NCI-H1417 treated with DMSO at 0.1 percent for 48 hours (cell line): ENCODE data around the gene PROM1.

Experiments
- DNase-seq: peaks from one replicate; lab custom pipeline; 2025; lab: John Stamatoyannopoulos, UW

The PROM1 gene

DNA sequence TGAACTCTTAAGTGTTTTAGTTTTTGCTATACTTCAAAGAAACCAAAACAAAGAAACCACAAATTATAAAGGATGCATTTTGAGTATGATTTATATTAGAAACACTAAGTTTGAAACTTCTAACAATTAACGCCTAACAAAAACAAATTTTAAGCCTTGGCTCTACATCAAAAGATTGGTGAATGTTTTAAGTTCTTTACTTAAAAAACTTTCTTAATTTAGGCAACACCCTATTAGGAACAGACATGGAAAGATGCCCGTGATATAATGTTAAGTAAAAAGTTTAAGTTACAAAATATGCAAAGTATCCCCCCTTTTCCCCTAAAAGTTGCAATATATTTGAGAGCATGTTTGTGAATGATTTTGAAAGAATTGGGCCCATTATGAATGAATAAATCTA, 21.2 kb downstream of the PROM1 start:
- no peak for DNase-seq

DNA sequence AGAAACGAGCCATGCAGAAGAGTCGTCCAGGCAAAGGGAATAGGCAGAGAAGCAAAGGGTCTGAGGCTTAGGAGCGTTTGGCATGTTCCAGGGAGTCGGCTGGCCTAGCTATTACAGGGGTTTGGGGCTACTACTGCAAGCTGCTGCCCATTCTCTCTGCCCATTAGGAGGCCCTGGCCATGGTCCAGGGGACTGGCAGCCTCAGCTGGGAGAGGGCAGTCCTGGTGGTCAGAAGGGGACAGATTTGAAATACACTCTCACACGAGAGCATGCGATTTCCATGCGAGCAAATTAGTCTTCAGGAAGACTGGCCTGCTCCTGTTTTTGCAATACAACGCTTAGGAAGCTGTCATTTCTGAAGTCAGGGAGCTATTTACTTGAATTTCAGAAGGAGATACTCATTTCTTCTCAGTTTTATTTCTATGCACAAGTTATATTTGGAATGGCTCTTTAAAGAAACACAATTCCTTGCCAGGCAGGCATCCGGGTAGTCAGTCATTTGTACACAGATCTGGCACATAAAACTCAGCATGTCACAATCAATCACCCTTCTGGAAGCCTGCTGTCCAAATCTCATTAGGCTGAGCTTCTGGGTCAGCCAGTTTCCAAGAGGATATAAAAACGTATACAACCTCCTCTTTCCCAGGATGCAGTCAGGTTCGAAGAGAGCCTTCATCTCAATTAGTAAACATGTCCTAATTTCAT, 27.0 kb downstream of the PROM1 start:
- peak; percentile 29 for DNase-seq

DNA sequence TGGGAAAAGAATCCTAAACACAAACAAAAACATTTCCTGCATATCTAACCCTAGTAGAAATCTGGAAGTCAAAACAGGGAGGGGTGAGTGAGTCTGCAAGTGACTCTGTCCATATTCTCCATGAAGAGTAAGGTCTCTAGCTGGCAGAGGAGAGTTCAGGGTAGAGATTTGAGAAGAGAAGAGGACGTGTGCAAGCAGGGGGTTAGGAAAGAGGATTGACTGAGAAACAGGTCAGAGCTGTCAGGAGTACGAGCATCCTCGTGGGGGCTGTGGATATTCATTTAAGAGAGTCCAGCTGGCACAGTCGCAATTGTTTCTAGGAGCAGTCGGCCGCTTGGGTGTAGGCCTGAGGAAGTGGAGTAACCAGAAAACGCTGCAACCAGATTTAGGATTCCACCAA, 27.9 kb downstream of the PROM1 start:
- no peak for DNase-seq

DNA sequence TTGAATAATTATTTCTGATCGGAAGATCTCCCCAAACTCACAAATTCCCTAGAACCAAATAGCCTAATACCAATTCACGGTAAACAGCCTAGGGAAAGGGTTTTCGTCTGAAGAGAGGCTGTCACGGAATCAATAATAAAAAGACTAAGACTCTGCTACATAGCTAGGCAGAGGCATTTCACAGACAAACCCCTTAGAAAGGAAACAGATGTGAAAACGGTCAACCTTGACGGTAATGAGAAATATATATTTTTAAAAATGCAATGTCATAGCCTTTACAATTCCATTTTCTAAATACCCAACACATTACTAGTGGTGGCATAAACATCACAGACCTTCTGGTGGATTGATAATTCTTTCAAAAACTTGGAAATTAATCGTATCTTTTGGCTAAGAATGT, 28.4 kb downstream of the PROM1 start:
- no peak for DNase-seq

DNA sequence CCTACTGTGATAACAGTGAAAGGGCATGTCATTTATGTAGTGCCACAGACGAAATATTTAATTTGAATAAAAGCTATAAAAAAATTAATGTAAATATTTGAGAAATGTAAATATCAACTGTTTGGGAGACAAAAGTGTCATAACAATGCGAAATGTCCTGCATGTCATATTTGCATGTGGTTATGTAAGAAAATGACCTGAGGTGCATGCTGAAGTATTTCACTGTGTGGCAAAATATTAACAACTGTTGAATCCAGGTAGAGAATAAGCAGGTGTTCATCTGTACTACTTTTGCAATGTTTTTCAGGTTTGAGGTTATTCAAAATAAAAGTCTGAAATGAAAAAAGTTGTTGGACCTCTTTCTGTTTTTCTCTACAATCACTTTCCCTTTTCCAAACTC, 30.9 kb downstream of the PROM1 start:
- no peak for DNase-seq

DNA sequence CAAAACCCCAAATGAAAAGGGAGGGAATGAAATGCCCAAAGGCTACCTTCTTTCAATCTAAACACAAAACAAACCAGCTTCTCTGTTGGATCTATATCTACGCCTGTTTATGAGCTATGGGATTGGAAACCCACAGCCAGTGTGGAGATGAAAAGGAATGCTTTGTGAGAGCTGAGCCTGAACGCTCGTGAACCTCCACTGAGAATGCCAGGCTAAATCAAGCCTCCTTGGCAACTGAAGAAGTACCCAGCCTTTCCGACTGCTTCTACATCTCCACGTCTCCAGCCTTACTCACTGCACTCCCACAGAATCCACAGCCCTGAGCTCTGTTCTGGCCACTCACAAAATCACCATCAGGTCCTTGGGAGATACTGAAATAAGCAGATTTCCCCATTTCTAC, 31.8 kb downstream of the PROM1 start:
- DNase-seq, result no peak

DNA sequence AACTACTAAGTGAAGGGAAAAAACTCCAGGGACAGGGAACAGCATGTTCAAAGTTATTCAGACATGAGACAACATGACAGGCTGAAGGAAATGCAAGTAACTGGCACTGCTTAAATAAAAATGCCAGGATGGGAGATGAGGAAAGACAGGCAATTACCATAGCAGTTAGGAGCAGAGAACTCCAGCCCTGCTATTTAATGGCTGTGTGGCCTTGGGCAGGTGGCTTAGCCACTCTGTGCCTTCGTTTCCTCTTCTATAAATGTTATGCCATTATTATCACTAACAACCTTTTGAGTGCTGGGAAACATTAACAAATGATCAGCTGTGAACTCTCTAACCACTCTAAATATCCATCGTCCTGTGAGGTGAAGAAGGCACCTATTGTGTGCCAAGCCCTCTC, 32.7 kb downstream of the PROM1 start:
- no peak for DNase-seq

DNA sequence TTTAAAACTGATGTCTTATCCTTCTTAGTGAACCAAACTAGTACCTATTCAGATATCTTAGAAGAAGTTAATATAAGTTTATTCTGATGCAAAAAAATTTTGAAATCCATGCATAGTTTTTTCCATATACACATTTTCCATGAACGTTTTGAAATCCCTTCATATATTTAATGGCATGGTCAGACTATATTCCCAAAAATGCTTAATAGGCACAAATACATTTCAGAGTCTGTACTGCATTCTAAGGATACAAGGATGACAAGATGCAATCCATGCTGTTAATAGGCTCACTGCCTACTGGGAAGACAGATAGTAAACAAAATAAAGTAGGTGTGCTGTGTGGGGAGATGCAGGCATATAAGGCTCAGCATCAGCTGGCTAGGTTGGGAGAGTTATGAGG, 33.2 kb downstream of the PROM1 start:
- no peak for DNase-seq

DNA sequence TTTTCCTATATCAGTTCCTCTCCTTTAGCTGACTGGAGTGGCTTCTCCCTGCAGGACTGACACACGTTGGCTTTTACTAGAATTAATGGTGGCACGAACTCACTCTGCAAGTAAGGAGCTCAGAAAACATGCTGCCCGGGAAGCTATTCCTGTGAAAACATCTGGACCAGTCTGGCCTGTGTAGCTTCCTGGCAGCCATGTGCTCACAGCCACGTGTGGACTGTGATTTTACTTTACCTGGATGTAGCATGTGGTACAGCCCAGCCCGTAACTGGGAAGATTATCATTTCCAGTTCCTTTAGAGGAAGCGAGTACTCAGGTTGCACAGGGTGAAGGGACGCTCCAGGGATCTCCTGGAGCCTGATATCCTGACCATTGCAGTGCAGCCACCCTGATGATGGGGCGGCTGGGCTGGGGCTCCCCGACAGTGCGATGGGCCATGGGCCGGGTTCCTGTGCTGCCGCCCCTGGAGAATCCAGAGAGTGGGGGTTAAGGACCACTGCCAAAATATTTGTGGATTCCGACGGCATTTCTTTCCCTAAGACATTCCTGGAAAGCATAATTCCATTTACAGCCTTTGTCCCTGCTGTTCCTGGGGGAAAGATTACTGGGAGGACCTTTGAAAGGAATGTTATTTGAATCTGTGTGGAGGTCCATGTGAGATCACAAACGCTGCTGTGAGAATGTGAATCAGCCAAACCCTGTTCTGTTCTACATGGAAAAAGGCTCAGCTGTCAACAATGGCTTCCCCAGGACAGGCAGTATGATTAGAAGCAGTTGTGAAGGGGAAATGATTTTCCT, 35.0 kb downstream of the PROM1 start:
- DNase-seq, result no peak

DNA sequence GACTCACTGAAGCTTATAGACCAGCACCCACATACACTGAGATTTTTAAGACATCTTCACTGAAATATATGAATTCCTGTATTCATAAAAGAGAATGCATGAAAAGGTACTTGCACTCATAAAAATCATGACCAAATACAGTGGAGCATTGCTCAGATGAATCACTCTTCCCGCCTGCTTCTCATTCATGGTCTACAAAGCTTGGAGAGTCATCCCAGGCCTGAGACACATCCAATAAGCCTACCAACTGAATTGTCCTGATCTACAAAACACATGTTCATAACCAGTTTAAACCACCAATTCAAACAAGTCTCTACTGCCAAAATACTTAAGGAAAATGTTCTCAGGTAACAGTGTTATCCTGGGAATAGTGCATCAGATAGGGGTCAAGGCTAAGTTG, 38.1 kb downstream of the PROM1 start:
- DNase-seq, result no peak

DNA sequence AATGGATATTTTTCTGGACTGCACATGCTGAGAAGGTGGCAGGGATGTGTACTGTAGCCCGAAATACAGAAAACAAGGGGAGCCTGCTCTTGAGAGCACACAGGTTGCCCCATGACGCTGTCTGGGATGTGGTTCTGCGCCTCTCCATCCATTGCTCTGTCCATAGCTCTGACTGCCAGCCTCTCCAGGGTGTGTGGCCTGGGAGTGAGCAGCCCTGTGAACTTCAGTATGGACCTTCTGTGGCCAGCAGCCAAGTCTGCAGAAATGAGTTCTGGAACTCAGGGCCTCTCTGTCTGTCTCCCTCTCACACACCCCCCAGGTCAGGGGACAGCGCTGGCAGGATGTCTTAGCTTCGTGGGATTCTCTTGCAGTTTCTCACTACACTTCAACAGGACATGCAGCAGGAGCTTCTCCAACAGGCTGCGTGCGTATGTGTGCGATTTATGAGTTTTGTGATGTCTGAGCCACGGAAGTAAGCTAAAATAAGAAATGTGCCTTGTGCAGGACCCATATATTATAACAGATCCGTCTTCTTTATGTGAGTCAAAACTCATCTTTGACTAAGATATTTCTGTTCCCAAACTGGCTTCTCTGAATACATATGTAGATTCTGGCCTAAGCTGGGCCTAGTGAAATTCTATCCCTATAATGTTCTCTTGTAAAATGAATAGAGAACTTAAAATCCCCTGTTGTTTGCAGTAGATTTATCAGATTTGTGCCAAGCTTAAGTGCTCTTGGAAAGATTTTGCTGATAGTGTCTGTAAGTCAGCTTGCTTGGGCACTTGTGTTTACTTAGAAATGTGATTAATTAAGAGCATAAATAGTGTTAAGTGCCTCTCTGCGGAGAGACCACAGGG, 40.0 kb downstream of the PROM1 start:
- no peak for DNase-seq

DNA sequence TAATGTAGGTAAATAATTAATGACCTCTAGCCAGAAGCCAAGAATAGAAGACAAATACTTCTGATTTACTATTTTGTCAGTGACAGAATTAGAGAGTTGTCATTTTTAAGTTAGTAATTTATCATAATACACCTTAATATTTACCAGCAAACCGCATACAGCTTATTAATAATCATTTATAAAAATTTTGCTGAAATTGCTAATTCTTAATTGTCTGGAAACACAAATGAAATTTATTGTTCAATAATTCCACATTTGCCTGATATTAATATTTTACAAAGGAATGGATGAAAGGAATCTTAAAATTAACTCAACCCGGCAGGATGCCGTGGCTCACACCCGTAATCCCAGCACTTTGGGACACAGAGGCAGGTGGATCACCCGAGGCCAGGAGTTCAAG, 44.7 kb downstream of the PROM1 start:
- no peak for DNase-seq

DNA sequence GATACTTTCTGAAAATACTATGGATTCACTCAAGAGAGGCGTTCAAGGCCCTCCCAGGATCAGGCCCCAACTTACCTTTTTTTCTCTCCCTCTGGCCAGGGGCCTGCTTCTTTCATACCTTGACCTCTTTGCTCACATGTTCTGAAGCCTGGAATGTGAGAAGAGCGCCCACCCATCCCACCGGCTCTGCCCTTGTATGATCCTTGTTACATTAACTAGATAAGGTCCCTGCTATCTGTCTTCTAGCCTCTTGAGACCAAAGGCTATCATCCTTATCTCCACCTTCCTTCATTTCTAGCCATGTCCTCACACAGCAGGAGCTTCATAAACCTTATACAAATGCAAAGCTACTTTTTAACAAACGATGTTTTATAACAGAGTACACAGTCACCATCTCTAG, 45.9 kb downstream of the PROM1 start:
- no peak for DNase-seq

DNA sequence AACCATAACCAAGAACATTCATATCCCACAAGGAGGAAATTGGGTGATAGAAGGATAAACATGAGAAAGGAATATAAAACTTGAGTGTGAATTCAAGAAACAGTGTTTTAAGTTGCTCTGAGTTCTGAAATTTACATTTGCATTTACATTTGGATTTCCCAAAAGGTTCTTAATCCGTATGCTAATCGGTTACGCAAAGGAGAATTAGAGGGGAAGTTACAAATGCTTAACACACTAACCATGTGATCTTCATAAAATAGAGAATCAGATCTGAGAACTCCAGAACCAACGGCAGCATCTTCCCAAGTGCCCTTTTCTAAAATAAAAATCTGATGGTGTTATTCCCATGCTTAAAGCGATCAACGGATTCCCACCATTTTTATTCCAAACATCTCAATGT, 48.0 kb downstream of the PROM1 start:
- DNase-seq, result no peak

DNA sequence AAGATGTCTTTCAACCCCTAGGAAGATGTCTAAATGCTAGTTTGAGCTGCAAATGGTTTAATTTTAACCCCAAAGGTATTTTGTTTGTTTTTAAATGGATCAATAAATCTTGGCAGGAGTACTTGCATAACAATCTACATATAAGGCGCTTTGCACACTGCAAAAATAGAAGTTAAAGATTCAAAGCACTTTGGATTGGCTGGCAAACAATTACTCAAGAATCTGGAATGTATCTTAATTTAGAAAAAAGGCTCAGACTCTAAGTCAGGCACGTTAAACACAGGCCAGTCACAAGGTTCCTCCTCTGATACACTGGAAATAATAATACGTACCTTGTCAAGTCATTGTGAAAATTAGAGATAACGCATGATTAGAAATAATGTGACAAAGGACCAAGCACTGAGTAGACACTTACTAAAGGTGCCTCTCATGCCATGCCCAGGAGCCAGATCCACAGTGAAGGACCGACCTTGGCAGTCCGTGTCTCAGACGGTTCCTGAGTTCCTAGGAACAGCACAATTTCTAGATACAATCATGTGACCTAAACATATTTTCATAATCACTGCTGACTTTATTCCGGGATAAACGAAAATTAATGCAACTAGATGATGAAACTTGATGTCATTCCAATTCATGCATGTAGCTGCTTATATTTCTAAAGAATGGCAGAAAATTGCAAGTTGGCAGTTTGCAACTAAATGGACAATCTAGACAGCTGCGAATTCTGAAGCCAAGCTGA, 49.6 kb downstream of the PROM1 start:
- no peak for DNase-seq

DNA sequence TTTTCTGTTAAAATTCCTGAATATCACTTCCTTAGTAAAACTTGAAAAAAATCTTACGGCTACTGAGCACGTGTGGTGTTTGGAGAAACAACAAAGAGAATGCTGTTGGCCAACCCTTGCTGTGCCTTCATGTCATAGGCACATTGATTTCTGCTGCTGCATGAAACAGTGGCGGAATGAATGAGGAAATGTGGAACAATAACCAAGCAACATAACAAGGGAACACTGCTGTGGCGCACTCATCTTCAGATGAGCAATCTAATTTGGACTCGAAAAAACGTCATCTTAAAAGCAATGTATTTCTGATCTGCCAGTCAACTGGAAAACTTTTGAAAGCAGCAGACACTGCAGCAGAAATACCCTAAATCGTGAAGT, 51.4 kb downstream of the PROM1 start:
- DNase-seq, result no peak

DNA sequence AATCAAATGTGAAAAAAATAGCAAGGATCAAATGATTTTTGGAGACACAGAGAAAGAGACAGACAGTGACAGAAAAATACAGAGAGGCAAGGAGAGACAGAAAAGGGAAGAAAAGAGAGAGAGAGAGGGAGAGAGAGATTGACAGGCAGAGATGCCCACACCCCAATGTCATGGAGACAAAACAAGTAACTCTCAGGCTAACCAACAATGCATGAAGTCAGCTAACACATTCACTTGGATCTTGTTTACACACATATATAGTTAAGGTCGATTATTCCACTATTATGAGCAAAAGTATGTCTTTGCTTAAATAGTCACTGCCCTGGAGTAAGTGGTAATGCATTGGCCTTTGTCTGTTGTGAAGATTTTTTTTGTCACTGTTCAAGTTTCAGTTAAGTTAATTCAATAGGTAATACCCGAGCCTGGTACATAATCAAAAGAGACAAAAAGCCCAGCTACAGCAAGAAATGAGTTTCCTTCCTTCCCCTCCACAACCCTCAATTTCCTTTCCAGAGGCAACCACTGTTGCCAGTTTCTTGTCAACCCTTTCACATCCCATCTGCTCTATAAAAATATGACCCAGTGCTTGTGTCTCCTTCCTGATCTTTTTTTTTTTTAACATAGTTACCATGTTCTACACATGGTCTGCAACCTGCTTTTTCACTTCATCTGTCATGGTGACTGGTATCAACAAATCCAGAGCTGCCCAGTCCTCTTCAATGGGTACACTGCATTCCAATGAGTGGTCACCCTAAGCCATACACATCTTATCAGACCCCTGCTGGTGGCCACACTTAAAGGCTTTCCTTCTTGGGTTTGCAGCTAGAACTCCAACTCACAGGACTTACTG, 52.1 kb downstream of the PROM1 start:
- no peak for DNase-seq

DNA sequence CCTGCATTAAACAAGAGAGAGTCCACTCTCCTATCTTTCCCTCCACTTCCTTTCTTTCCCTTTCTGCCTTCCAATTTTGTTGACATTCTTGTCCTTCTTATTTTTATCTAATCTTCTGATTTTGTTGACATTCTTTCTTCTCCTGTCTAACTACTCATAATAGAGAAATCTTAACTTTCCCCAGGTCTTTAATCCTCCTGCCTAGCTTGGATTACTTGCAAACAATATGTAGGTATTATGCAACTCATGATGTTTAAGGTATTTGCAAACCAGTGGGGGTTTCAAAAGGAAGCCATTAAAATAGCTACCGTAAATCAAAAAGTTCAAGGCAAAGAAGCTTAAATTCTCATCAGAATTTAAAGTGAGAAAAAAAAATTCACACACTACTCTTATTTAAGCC, 53.9 kb downstream of the PROM1 start:
- no peak for DNase-seq

DNA sequence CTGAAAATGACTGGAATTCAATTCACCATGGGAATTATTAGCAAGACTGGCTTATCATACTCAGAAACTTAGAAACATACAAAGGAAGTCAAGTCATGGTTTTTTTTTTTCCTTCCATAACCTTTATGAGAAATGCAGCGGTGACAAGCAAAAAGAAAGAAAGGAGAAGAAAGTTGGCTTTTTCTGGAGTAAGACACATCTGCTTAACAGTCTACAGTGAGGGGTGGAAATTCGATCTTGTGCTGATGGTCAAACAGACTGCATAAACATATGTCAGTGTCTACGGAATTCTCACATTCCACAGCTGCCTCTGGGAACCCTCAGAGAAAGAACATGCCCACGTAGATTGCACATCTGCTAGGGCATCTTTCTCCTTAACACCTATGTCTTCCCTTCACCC, 54.6 kb downstream of the PROM1 start:
- DNase-seq, result no peak

DNA sequence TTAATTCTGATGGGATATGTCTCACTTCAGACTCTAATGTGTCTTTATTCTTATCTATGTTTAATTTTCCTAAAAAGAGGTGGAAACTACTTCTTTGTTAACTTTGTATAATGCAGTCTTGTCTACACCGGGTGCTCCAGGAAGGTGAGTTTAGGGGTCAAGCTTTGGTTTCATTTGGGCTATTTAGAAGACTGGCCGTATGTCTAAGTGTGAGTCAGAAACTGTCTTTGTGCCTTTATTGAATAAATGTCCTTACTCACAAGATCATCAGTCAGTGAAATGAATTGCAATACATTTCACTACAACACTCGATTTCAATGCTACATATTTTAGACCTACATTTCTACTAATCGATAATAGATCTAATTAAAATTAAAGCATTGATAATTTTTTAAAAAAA, 56.2 kb downstream of the PROM1 start:
- DNase-seq, result no peak

DNA sequence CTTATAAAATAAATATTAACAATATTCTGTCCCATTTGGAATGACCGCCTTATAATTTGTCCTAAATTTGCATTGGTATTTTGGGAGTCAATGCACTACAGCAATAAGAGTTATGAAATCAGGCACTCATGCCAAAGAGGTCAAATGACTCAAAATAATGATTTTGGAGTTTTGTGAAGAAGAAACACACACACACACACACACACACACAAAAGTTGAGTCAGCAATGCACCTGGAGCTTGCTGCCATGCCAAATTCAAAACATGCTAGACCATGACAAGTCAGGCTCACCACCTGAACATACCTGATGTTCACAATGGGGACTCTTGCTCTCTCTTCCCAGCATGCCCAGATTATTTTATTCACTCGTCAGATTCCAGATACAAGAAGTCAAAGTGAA, 56.7 kb downstream of the PROM1 start:
- no peak for DNase-seq
